Measurements from ENCODE around the gene SPINK14. TPM values are rescaled to one million over a fixed set of nuclear protein-coding genes. Genes with fewer than 3 reads are reported as not detected.

Gene SPINK14
- total RNA-seq, 1 experiment from 2014 or later: not detected

DNA sequence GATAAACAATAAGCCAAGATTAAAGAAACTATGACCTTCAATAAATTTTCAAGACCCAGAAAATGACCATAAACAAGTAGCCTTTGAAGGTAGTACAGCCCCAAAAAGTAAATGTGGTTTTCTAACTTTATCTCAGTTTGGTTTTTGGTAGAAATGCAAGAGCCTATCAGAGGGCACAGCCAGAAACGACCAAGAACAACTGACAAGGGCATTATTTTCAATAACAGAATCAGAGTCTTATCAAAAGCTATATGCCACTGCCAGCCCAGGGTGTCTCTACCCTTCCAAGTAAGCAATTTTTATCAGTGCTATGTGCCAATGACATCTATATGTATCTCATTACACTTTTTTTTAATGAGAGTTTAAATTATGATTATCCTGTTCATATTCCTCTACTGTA lies 22.7 kb downstream of the SPINK14 start:
- no peak overlapping the region for H3K4ac ChIP-seq (ENCODE audit: low read depth, low read length)
- H3K79me1 ChIP-seq (ENCODE audit: insufficient read depth, low read depth, low read length, poor library complexity, severe bottlenecking): no peaks in the 10 kb centered on the region
- H3K4me2 ChIP-seq (ENCODE audit: insufficient read depth, insufficient read length, low read length): no peak overlapping the region
- H3K18ac ChIP-seq (ENCODE audit: insufficient read length, low read depth, low read length): no peak overlapping the region
- no peaks in the 10 kb centered on the region for H3K27me3 ChIP-seq (ENCODE audit: insufficient read depth, low read length)
- no peak overlapping the region for H3K56ac ChIP-seq (ENCODE audit: insufficient read length, low read depth, low read length)
- H4K20me1 ChIP-seq (ENCODE audit: control insufficient read depth, insufficient read depth, insufficient read length): no peaks in the 10 kb centered on the region
- H3K9me3 Mint-ChIP-seq: no peaks in the 10 kb centered on the region
- no peak overlapping the region for H2AFZ ChIP-seq (ENCODE audit: low read length)
- no peak overlapping the region for H3K4me3 Mint-ChIP-seq
- H3K9me3 ChIP-seq (ENCODE audit: control insufficient read depth, low read depth, low read length): no peaks in the 10 kb centered on the region
- no peak overlapping the region for H3K27ac ChIP-seq (ENCODE audit: insufficient read length, low read depth, low read length)
- no peak overlapping the region for H3T11ph ChIP-seq (ENCODE audit: low read length)
- no peak overlapping the region for H2BK5ac ChIP-seq (ENCODE audit: insufficient read length, low read length)
- no peak overlapping the region for H4K5ac ChIP-seq (ENCODE audit: insufficient read length, low read depth, low read length)
- H3K14ac ChIP-seq (ENCODE audit: insufficient read depth, low read length): no peak overlapping the region
- H3K79me2 ChIP-seq (ENCODE audit: insufficient read depth, low read length): no peaks in the 10 kb centered on the region
- H3K27me3 Mint-ChIP-seq (ENCODE audit: low read depth): no peaks in the 10 kb centered on the region
- H3K27ac Mint-ChIP-seq: no peak overlapping the region
- no CpG with 5 or more reads among the region's 1 CpG for WGBS (ENCODE audit: extremely low coverage, insufficient read length, low lambda C conversion rate)
- no peak overlapping the region for H4K8ac ChIP-seq (replicated peaks; ENCODE audit: insufficient read length, low read depth, low read length)
- H3K4me1 ChIP-seq (ENCODE audit: insufficient read depth, low read length): no peaks in the 10 kb centered on the region
- DNase-seq: no peak
- H2BK120ac ChIP-seq (ENCODE audit: low read depth, low read length, poor library complexity, severe bottlenecking): no peak overlapping the region
- no peak overlapping the region for H2BK12ac ChIP-seq (ENCODE audit: insufficient read length, low read depth, low read length)
- no peak overlapping the region for H2BK15ac ChIP-seq (ENCODE audit: low read depth, low read length)
- H3K9ac ChIP-seq (ENCODE audit: extremely low read depth, insufficient read length, low read length): no peak overlapping the region
- H3K36me3 Mint-ChIP-seq (ENCODE audit: insufficient read depth in 1 of 3, low read depth in 3 of 3): no peaks in the 10 kb centered on the region
- H3K23ac ChIP-seq (ENCODE audit: insufficient read length, low read depth, low read length): no peak overlapping the region
- no peak overlapping the region for H2BK20ac ChIP-seq (ENCODE audit: low read depth, low read length, poor library complexity, severe bottlenecking)
- peaks cover under 1% of the 10 kb centered on the region in 2 experiments; a peak in 2 of 4 replicates for H3K4me1 Mint-ChIP-seq
- TF ChIP-seq, protein P1, sequence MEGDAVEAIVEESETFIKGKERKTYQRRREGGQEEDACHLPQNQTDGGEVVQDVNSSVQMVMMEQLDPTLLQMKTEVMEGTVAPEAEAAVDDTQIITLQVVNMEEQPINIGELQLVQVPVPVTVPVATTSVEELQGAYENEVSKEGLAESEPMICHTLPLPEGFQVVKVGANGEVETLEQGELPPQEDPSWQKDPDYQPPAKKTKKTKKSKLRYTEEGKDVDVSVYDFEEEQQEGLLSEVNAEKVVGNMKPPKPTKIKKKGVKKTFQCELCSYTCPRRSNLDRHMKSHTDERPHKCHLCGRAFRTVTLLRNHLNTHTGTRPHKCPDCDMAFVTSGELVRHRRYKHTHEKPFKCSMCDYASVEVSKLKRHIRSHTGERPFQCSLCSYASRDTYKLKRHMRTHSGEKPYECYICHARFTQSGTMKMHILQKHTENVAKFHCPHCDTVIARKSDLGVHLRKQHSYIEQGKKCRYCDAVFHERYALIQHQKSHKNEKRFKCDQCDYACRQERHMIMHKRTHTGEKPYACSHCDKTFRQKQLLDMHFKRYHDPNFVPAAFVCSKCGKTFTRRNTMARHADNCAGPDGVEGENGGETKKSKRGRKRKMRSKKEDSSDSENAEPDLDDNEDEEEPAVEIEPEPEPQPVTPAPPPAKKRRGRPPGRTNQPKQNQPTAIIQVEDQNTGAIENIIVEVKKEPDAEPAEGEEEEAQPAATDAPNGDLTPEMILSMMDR (conservative IDR thresholded peaks at IDR 0.05): no peak
- H4K91ac ChIP-seq (ENCODE audit: insufficient read length, low read depth, low read length): no peak overlapping the region
- H2AK5ac ChIP-seq (ENCODE audit: insufficient read length, low read length): no peak overlapping the region
- no peaks in the 10 kb centered on the region for H3K23me2 ChIP-seq (ENCODE audit: insufficient read length, low read depth, low read length, poor library complexity, severe bottlenecking)

Data from H9 (cell line).